ENCODE data around the gene AGBL4.

AGBL4 gene

GRCh38 chr1:49183489-49183888, 840.3 kb downstream of the AGBL4 start:
- DNase-seq (ENCODE audit: low read depth): no peak

GRCh38 chr1:49181033-49181432, 842.7 kb downstream of the AGBL4 start:
- DNase-seq (ENCODE audit: low read depth): no peak

- no peak for DNase-seq (ENCODE audit: low read depth)
Observed at GRCh38 chr1:49171941-49172593, 851.7 kb downstream of the AGBL4 start.

- DNase-seq (ENCODE audit: low read depth): no peak
Observed at GRCh38 chr1:49166031-49166430, 857.7 kb downstream of the AGBL4 start.

- DNase-seq (ENCODE audit: low read depth): no peak
Observed at GRCh38 chr1:49163031-49163430, 860.7 kb downstream of the AGBL4 start.

- no peak for DNase-seq (ENCODE audit: low read depth)
Observed at GRCh38 chr1:49160677-49161076, 863.1 kb downstream of the AGBL4 start.

GRCh38 chr1:49136738-49137251, 887.0 kb downstream of the AGBL4 start:
- no peak for DNase-seq (ENCODE audit: low read depth)

GRCh38 chr1:49125746-49126145, 898.0 kb downstream of the AGBL4 start:
- DNase-seq (ENCODE audit: low read depth): no peak

- DNase-seq (ENCODE audit: low read depth): no peak
Observed at GRCh38 chr1:49111931-49112330, 911.8 kb downstream of the AGBL4 start.

GRCh38 chr1:49106445-49106844, 917.3 kb downstream of the AGBL4 start:
- DNase-seq (ENCODE audit: low read depth): no peak

GRCh38 chr1:49104575-49104974, 919.2 kb downstream of the AGBL4 start:
- no peak for DNase-seq (ENCODE audit: low read depth)

GRCh38 chr1:49102752-49103151, 921.0 kb downstream of the AGBL4 start:
- DNase-seq (ENCODE audit: low read depth): no peak

GRCh38 chr1:49098866-49099265, 924.9 kb downstream of the AGBL4 start:
- no peak for DNase-seq (ENCODE audit: low read depth)

- DNase-seq (ENCODE audit: low read depth): no peak
Observed at GRCh38 chr1:49086327-49086726, 937.4 kb downstream of the AGBL4 start.

GRCh38 chr1:49085079-49085478, 938.7 kb downstream of the AGBL4 start:
- DNase-seq (ENCODE audit: low read depth): no peak

GRCh38 chr1:49060766-49061165, 963.0 kb downstream of the AGBL4 start:
- DNase-seq (ENCODE audit: low read depth): no peak

GRCh38 chr1:49059087-49059486, 964.7 kb downstream of the AGBL4 start:
- DNase-seq (ENCODE audit: low read depth): no peak

GRCh38 chr1:49052102-49052501, 971.7 kb downstream of the AGBL4 start:
- no peak for DNase-seq (ENCODE audit: low read depth)

- DNase-seq (ENCODE audit: low read depth): no peak
Observed at GRCh38 chr1:49051647-49052046, 972.1 kb downstream of the AGBL4 start.

GRCh38 chr1:49050041-49050440, 973.7 kb downstream of the AGBL4 start:
- no peak for DNase-seq (ENCODE audit: low read depth)

GRCh38 chr1:49048188-49048587, 975.6 kb downstream of the AGBL4 start:
- DNase-seq (ENCODE audit: low read depth): no peak

GRCh38 chr1:49046305-49046704, 977.4 kb downstream of the AGBL4 start:
- no peak for DNase-seq (ENCODE audit: low read depth)

GRCh38 chr1:49045371-49045770, 978.4 kb downstream of the AGBL4 start:
- no peak for DNase-seq (ENCODE audit: low read depth)

- no peak for DNase-seq (ENCODE audit: low read depth)
Observed at GRCh38 chr1:49036700-49037099, 987.1 kb downstream of the AGBL4 start.
